WTC11 (cell line): Measurements from ENCODE around the gene CBX5. TPM values are rescaled to one million over a fixed set of nuclear protein-coding genes. Genes with fewer than 3 reads are reported as not detected.

ENCODE experiments used
- ATAC-seq: fragments of 200-7000 bp; cut with Tn5 transposase; 2 replicates; pipeline ENCODE4 v1.10.0; 2021; ENCODE audit warnings: mild to moderate bottlenecking, moderate library complexity
- Bru-seq: library from RNA; stranded (reverse); fragments of 400-500 nt; gene quantifications from one replicate; lab custom pipeline; 2021; lab: Mats Ljungman, UMichigan
- CTCF ChIA-PET: fragments of 300-600 bp; sonication (Branson Sonifier 250); formaldehyde crosslinking; loops from one replicate; lab custom pipeline; 2021; ENCODE audit warnings: antibody characterized with exemption; lab: Charles Lee
- POLR2A ChIA-PET: fragments of 350-600 bp; sonication (Branson Sonifier 250); formaldehyde crosslinking; loops from one replicate; lab custom pipeline; 2021; ENCODE audit warnings: antibody characterized with exemption; lab: Charles Lee
- DNase-seq: peaks from one replicate; pipeline ENCODE4 v3.0.0; 2021; ENCODE audit warnings: low spot score
- H3K27ac Mint-ChIP-seq: 2 replicates; pipeline ENCODE4 v1.8.0; 2021; ENCODE audit warnings: mixed read lengths
- H3K27me3 Mint-ChIP-seq: 2 replicates; pipeline ENCODE4 v1.8.0; 2021; ENCODE audit warnings: low read depth, mild to moderate bottlenecking, moderate library complexity, mixed read lengths
- H3K36me3 Mint-ChIP-seq: 2 replicates; pipeline ENCODE4 v1.8.0; 2021; ENCODE audit warnings: mixed read lengths
- H3K4me1 Mint-ChIP-seq: 2 replicates; pipeline ENCODE4 v1.8.0; 2022; ENCODE audit warnings: mixed read lengths
- H3K4me3 Mint-ChIP-seq: 2 replicates; pipeline ENCODE4 v1.8.0; 2021; ENCODE audit warnings: mild to moderate bottlenecking, moderate library complexity, mixed read lengths
- H3K9me3 Mint-ChIP-seq: 2 replicates; pipeline ENCODE4 v1.8.0; 2021; ENCODE audit warnings: mixed read lengths
- ARID4B ChIP-seq: sonication (generic); formaldehyde crosslinking; IDR thresholded peaks from 2 replicates; pipeline ENCODE4 v1.8.0; 2023; ENCODE audit warnings: missing genetic modification reagents, mild to moderate bottlenecking, borderline replicate concordance
- ATF1 ChIP-seq: sonication (generic); formaldehyde crosslinking; IDR thresholded peaks from 2 replicates; pipeline ENCODE4 v1.8.1; 2023; ENCODE audit warnings: mild to moderate bottlenecking, moderate library complexity, missing genetic modification reagents
- ATF2 ChIP-seq: sonication (generic); formaldehyde crosslinking; IDR thresholded peaks from 2 replicates; pipeline ENCODE4 v1.8.1; 2022; ENCODE audit warnings: low read depth, missing genetic modification reagents, borderline replicate concordance
- E2F1 ChIP-seq: sonication (generic); formaldehyde crosslinking; IDR thresholded peaks from 2 replicates; pipeline ENCODE4 v1.8.0; 2022; ENCODE audit warnings: mild to moderate bottlenecking, missing genetic modification reagents
- ETV6 ChIP-seq: sonication (generic); formaldehyde crosslinking; IDR thresholded peaks from 2 replicates; pipeline ENCODE4 v1.8.1; 2022; ENCODE audit warnings: mild to moderate bottlenecking, missing genetic modification reagents
- FOXJ3 ChIP-seq: sonication (generic); formaldehyde crosslinking; IDR thresholded peaks from 2 replicates; pipeline ENCODE4 v1.9.0; 2021; ENCODE audit warnings: missing genetic modification reagents, mild to moderate bottlenecking, borderline replicate concordance
- FOXP4 ChIP-seq: sonication (generic); formaldehyde crosslinking; IDR thresholded peaks from 2 replicates; pipeline ENCODE4 v1.8.0; 2022; ENCODE audit warnings: mild to moderate bottlenecking, missing genetic modification reagents
- JAZF1 ChIP-seq: fragments of 250-450 bp; sonication (Bioruptor Pico); IDR thresholded peaks from 2 replicates; pipeline ENCODE4 v1.9.0; 2021; ENCODE audit warnings: moderate library complexity, mild to moderate bottlenecking, inconsistent platforms
- PRDM15 ChIP-seq: sonication (generic); formaldehyde crosslinking; IDR thresholded peaks from 2 replicates; pipeline ENCODE4 v1.8.0; 2022; ENCODE audit warnings: missing genetic modification reagents
- SMAD3 ChIP-seq: sonication (generic); formaldehyde crosslinking; IDR thresholded peaks from 2 replicates; pipeline ENCODE4 v1.8.0; 2022; ENCODE audit warnings: missing genetic modification reagents, mild to moderate bottlenecking, borderline replicate concordance
- SOX15 ChIP-seq: fragments of 250-450 bp; sonication (Bioruptor Pico); IDR thresholded peaks from 2 replicates; pipeline ENCODE4 v1.9.0; 2021; ENCODE audit warnings: mild to moderate bottlenecking
- ZNF281 ChIP-seq: sonication (generic); formaldehyde crosslinking; IDR thresholded peaks from 2 replicates; pipeline ENCODE4 v1.8.0; 2023; ENCODE audit warnings: mild to moderate bottlenecking, missing genetic modification reagents
- ZNF512 ChIP-seq: sonication (generic); formaldehyde crosslinking; IDR thresholded peaks from 2 replicates; pipeline ENCODE4 v1.8.1; 2022; ENCODE audit warnings: missing genetic modification reagents, borderline replicate concordance
- ZNF671 ChIP-seq: fragments of 250-450 bp; sonication (Bioruptor Pico); IDR thresholded peaks from 2 replicates; pipeline ENCODE4 v1.8.0; 2021; ENCODE audit warnings: mild to moderate bottlenecking
- long read RNA-seq, 3 experiments: library from RNA in 1 of 3; library from capped mRNA in 1 of 3; library from polyadenylated mRNA in 1 of 3; unstranded in 2 of 3; stranded (forward) in 1 of 3; transcript quantifications; one replicate each; pipeline ENCODE4 v2.0.0, GENCODE V29; 2021
- total RNA-seq: library from RNA; stranded (reverse); gene quantifications from 3 replicates; pipeline ENCODE4 v1.2.3, GENCODE V29; 2021

Gene CBX5
- total RNA-seq (182 to 218 TPM (median 216 TPM) in 3 replicates), Bru-seq, nascent RNA (percentile 98 among the genes with signal in this experiment)
- long read RNA-seq, experiment 1, full-length matches to known transcripts = 99 of 286 reads
- long read RNA-seq, experiment 1, partial matches to known transcripts = 5 of 286 reads
- long read RNA-seq, experiment 1, other reads (novel, unspliced or antisense) = 182 of 286 reads
- long read RNA-seq, experiment 2, full-length matches to known transcripts = 24 of 140 reads
- long read RNA-seq, experiment 2, partial matches to known transcripts = 1 of 140 reads
- long read RNA-seq, experiment 2, other reads (novel, unspliced or antisense) = 115 of 140 reads
- long read RNA-seq, experiment 3, full-length matches to known transcripts = 108 of 136 reads
- long read RNA-seq, experiment 3, partial matches to known transcripts = 7 of 136 reads
- long read RNA-seq, experiment 3, other reads (novel, unspliced or antisense) = 21 of 136 reads

- no peak within 1 kb of the TSS for H3K27ac Mint-ChIP-seq
- ChIA-PET POLR2A (interaction anchor here (0.6 to 3.8 kb wide), 26 partner anchors 9 to 234 kb away, joined by 3 to 105 read pairs (median 5); partner anchors contain the start of genes COPZ1 and NFE2), CTCF (interaction anchor here (0.5 to 2.6 kb wide), 21 partner anchors 9 to 120 kb away, joined by 3 to 23 read pairs (median 5); partner anchors contain the start of gene COPZ1)
- H3K9me3 Mint-ChIP-seq = no peaks in the 10 kb centered on the region
- no peaks in the 10 kb centered on the region for H3K27me3 Mint-ChIP-seq
- peaks cover 57% of the 10 kb centered on the region for H3K4me1 Mint-ChIP-seq
- ATAC-seq (peak; percentile 81), DNase-seq (peak; percentile 99)
- H3K36me3 Mint-ChIP-seq = no peaks in the 10 kb centered on the region; the same call in none of the 2 replicates
- H3K4me3 Mint-ChIP-seq = no peak within 1 kb of the TSS
- TF ChIP-seq ARID4B (no peak), SMAD3 (CRISPR knock-in tag) (no peak; the same call in 1 of the 2 replicates), ZNF281 (CRISPR knock-in tag) (no peak), ATF1 (0 out of 2 replicates have a peak, but pooled peaks have one; percentile 41), ZNF671 (CRISPR knock-in tag) (no peak; the same call in 1 of the 2 replicates), ZNF512 (CRISPR knock-in tag) (no peak), ETV6 (CRISPR knock-in tag) (peak; percentile 80), SOX15 (CRISPR knock-in tag) (no peak), PRDM15 (CRISPR knock-in tag) (no peak), E2F1 (CRISPR knock-in tag) (no peak; the same call in 1 of the 2 replicates), FOXJ3 (CRISPR knock-in tag) (no peak), FOXP4 (peak; percentile 34; the same call in 1 of the 2 replicates), JAZF1 (CRISPR knock-in tag) (no peak), ATF2 (CRISPR knock-in tag) (no peak)
Measured at GRCh38 chr12:54279632-54280467, at the start of gene CBX5. CBX5 (minus strand) TSS chr12:54280122; CDS start chr12:54257650, 22,472 bp downstream.
